ENCODE results near the gene SCAMP2.
A peak's percentile ranks its signal among the peaks of the same experiment; 100 is the strongest.

Gene SCAMP2

DNA sequence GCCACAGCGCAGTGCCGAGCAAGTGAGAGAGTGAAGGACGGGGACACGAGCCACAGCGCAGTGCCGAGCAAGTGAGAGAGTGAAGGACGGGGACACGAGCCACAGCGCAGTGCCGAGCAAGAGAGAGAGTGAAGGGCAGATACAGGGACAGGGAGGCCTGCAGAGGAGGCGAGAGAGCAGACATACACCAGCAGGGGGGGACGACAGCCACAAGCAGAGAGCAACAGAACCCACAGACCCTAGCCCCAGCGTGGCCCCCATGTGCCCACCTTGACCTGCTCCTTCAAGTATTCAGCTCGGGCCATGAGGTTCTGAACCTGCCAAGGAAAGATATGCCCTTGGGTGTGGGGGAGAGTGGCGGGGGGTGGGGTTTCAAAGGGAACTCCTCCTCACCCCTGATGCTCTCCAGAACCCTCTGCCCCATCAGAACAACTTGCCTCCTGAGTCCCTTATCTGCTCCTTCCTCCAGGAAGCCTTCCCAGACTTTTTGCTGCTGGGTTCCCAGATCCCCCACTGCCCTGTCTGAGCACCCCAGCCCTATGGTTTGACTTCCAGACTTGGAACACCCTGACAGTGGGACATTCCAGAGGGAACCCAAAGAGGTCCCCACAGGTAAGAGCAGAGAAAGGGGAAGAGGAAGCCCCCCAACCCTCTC is 35.6 kb downstream of the SCAMP2 start:
- DNase-seq: peak; percentile 61

DNA sequence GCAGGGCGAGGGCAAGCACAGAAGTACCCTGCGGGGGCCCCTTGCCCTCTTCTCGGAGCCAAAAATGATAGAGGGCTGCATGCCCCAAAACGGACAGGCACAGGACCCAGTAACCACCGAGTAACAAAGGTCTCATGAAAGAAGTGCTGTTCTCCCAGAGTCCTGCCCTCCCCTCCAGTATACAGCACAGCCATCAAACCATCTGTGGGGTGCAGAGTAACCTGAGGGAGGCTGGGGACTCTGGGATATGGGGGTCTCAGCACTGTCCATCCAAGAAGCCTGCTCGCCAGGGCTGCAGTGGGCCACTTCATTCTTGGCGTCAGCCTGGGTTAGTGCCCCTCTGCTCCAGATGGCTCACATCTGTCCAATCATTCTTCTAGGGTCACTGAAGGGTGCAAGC is 36.3 kb downstream of the SCAMP2 start:
- no peak for DNase-seq

DNA sequence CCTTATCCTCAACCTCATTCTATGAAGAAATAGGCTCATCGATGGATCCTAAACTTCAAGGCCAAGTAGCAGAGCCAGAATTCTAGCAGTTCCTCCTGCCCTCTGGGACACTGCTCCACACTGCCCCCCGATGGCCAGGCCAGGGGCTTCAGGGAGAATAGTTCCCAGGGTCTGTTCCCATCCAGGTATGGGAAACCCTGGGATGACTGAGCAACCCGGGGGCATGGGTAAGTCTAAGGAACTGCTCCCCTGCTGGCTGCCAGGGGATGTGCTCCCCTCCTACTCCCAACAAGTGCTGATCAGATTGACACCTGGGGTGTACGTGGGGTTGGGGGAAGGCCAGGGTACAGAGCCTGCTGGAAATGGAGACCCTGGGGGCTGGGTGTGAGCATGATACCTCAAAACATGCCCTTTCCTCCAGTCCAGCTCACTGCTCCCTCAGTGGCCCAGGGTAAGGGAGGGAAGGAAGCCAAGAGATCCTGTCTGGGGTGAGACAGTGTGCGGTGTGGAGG is 37.8 kb downstream of the SCAMP2 start:
- DNase-seq: peak; percentile 68

DNA sequence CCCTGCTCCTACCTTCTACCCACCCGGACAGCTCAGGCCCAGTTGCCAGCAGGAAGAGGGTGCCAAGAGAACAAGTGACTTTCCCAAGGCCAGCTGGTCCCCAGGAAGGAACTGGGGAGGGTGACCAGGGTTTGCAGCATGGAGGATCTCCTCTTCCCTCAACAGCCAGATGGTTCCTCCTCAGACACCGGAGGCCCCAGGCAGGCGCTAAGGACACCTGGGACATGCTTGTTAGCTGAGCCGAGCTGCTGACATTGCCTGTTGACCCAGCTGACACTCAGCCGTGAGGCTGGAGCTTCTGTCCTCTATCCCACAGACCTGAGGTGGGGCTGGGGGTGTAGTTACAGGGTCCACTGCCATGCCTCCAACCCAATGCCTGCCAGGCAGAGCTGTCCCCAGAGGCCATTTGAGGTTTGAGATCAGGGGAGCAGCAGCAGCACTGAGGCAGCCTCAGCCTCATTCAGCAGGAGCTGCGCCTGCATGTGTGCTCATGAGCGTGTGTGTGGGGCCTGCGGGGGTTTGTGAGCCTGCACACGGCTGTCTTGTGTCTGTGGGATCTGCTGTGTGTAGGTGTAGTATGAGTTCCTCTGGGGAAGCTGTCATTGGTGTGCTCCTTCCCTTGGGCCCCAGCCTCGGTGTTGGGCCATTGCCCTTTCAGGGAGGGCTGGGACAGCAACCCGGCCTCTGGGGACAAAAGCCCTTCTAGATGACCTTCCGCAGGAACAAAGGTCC is 39.6 kb downstream of the SCAMP2 start:
- DNase-seq: peak; percentile 19

DNA sequence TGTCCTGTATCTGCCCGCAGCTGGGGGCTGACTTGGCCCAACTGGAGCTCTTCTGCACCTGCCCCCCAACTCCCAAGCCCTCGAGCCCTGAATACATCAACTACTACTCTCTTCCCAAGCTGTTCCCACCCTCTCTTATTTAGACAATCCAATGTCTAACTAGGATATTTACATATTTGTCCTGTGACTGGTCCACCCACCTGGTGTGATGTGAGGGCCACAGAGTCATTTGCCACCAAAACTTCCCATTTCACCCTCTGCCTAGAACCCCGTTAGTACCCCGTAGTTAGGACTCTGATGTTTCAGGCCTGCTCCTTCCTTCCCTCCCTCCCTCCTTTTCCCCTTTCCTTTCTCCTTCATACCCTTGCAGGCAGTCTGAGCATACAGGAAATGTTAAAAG is 40.3 kb downstream of the SCAMP2 start:
- DNase-seq: no peak

DNA sequence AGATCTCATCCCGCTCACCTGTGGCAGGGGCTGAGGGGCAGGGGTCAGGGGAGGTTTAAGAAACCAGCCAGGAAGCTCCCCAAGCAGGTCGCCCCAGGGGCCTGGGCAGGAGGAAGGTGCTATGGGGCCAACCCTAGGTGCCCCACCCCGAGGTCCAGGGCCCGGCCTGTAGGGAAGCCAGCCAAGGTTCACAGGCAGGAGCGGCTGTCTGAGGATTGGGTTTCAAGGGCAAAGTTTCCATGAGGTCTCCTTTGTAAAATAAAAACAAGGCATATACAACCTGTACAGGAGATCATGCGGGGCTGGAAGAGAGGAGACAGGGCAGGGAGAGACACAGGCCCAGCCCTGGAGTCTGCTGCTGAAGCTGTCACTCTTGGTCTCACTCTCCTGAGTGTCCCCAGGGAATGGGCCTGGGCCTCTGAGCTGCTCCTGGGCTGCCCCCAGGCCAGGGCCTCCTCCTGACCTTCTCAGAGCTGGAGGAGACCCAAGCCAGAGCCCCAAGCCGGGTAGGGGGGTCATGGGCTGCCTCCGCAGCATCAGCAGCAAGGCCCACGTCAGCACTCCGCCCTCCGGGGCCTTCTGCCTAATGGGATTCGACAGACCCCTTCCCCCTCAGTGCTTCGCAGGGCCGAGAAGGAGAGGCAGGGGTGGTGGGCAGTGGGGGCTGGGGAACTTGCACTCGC is 41.2 kb downstream of the SCAMP2 start:
- DNase-seq: no peak

DNA sequence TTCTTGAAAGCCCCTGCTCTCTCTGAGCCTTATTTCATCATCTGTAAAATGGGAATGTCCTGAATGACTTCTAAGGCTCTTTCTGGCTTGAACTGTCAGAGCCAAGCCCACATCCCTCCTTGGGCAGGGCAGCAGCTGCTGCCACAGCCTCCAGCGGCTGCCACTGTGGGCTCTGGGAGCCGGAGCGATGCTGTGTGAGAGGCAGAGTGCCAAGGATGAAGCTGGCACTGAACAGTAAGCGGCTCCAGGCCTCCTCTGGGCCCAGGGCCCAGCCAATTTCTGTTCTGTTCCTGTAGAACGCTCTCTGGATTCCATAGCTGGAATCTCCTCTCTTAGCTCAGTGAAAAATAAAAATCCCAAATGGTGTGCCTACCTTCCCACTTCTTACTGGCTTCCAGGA is 42.3 kb downstream of the SCAMP2 start:
- DNase-seq: no peak

DNA sequence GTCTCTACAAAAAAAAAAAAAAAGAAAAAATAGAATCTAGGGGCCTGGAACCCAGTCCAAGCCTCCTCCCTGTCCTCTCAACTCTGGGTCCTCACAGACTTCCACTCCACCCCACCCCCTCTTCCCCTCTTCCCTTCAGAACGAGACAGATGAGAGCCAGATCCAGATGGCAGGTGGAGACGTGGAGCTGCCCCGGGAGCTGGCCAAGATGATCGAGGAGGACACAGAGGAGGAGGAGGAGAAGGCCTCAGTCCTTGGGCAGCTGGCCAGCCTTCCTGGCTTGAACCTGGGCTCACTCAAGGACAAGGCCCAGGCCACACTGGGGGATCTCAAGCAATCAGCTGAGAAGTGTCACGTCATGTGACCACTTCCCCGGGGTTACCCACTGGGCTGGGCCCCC is 43.2 kb downstream of the SCAMP2 start:
- DNase-seq: no peak

DNA sequence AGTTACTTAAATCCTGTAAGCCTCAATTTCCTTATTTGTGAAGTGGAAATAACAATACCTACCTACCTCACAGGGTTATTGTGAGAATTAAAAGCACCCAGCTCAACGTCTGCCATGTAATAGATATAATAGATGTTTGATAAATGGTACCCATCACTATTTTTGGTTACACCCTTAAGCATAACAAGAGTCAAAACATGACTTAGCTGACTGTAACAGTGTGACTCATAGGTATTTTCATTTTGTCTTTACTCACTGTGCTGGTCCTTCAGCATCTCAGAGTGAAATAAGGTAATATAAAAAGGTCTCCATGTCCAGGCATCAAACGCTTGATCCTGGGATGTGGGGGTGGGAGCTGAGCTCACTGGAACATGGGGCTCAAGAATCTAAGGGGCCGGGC is 43.7 kb downstream of the SCAMP2 start:
- DNase-seq: no peak

DNA sequence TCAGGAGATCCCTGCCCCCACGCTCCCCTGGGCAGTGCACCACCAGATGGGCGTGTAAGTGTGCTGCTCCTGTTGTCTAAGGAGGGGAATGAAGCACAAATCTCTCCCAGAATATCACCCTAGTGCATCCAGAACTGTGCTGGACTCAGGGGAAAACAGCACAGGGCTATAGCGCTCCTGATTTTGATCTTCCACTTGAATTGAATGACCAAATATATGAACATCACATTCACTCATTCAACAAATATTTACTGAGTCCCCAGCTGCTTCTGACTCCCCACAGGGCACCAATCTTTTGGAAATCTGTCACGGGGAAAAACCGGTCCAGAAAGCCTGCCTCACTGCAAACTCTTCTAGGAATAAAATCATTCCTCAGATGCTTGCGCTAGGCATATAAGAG is 44.3 kb downstream of the SCAMP2 start:
- DNase-seq: no peak

DNA sequence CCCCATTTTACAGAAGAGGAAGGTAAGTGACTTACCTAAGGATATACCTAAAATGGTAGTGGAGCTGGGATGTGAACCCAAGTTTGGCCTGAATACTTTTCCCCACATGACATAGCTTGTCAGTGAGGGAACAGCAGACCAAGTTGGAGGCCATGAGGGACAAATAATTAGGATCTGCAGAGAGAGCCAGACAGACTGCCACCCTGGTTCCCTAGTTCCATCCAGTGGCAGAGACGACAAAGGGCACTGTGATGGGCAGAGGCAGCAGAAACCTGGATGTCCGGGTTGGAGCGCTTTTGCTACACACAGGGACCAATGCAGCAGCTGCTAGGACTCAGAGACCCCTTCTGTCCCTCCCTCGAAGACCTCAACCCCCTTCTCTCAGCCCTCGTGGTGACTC is 45.6 kb downstream of the SCAMP2 start:
- no peak for DNase-seq

DNA sequence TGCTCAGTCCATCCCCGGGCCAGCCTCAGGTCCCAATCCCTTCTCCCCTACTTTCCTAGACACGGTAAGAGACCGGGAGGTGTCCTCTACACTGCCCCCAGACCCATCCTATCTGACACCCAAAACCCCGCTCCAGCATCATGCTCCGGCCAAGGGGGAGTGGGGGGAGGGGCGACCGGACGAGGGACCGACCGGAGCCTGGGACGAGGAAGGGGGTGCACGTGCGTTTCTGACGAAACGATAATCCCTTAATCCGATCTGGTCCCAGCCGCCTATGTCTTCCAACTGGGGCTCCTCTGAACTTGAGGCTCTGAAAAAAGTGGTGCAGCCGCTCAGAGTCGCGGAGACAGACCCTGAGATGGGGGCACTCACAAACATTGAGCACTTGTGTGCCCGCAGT is 46.2 kb downstream of the SCAMP2 start:
- no peak for DNase-seq

DNA sequence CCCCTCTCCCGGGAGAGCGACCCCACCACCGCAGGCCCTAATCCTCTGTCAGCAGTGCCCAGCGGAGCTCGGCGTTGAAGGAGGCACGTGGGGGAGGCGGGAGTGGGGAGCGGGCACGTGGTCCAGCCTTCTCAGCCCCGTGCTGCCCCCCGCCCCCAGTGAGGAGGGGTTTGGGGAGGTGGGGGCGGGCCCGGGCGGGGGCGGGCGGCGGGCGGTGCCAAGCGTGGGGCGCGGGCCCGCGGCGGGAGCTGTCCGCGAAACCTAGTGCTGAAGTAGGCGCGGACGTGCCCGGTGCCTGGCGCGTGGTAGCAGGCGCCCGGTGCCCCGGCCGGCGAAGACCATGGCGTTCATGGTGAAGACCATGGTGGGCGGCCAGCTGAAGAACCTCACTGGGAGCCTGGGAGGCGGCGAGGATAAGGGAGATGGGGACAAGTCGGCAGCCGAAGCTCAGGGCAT is 46.8 kb downstream of the SCAMP2 start, which contains the start of gene CPLX3:
TSS of gene CPLX3 (plus strand) at position 264 of the 456 bp plus-strand sequence. CDS start at position 341, 77 bp downstream.
- DNase-seq: peak; percentile 66

DNA sequence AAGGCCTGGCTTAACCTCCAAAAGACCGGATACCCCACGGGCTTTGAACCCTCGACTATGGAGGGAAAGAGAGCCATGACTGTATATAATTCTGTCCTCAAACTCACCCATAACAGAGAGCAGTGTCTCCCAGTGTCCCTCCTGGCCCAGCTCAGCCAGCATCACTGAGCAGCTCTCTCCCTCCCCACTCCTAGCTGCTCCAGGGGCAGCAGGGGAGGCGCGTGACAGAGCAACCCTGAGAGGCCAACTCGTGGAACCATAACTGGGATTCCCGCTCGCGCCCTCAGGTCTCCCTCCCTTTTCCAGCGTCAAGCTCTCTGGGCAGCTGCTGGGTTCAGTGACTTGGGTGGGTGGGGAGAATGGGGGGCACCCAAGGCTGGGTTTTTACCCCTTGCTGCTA is 47.3 kb downstream of the SCAMP2 start:
- no peak for DNase-seq

DNA sequence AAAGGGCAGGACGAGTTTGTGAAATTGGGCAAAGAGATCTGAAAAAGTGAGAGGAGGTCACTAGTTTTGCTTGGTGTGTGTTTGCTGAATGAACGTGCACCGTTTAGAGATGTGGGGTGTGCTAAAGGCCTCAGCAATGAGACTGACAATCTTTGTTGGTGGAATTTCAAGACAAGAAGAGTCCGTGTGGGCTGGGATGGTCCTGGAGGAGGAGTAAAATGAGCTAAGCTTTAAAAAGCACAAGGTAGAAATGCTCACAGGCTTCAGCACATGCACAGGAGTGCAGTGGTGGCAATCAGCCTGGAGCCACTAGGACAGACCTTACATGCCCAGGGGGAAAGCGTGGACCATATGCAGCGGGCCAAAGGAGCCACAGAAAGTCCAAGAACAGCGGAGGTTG is 48.2 kb downstream of the SCAMP2 start:
- no peak for DNase-seq

DNA sequence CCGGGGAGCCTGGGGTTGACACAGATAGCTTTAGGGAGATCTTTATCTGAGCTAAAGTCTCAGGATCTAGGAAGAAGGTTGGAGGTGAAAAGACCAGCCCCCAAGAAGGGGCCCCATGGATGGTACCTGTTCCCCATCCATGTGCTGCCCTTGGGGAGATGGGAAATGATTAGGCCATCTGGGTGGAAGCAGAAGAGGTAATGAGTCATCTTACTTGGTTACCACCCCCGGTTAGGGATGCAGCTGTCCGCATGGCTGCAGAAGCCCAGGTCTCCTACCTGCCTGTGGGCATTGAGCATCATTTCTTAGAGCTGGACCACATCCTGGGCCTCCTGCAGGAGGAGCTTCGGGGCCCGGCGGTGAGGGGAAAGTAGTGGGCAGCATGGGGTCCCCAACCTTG is 49.8 kb downstream of the SCAMP2 start:
- no peak for DNase-seq

DNA sequence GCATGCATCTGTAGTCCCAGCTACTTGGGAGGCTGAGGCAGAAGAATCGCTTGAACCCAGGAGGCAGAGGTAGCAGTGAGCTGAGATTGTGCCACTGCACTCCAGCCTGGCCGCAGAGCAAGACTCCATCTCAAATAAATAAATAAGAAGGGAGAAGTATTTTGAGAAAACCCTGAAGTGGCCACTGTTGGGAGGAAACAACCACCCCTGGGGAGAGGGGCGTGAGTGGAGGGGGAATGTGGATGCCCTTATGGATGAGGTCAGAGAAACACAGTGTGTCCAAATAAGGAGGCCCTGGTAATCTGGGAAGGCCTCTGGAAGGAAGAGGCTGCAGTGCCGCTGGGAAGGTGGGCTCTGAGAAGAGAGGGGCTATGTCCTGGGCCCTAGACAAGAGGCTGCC is 50.9 kb downstream of the SCAMP2 start:
- DNase-seq: no peak

DNA sequence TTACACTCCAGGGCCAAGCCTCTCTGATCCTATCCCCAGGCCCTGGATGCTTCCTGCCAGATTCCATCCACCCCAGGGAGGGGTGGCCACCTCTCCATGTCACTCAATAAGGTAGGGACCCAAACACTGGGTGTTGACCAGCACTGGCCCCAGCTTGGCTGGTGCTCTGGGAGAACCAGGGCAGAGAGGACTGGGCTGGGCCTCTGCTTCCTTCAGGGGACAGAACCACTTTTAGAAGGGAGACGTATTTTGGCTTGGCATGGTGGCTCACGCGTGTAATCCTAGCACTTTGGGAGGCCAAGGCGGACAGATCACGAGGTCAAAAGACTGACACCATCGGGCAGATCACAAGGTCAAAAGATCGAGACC is 51.4 kb downstream of the SCAMP2 start:
- no peak for DNase-seq

DNA sequence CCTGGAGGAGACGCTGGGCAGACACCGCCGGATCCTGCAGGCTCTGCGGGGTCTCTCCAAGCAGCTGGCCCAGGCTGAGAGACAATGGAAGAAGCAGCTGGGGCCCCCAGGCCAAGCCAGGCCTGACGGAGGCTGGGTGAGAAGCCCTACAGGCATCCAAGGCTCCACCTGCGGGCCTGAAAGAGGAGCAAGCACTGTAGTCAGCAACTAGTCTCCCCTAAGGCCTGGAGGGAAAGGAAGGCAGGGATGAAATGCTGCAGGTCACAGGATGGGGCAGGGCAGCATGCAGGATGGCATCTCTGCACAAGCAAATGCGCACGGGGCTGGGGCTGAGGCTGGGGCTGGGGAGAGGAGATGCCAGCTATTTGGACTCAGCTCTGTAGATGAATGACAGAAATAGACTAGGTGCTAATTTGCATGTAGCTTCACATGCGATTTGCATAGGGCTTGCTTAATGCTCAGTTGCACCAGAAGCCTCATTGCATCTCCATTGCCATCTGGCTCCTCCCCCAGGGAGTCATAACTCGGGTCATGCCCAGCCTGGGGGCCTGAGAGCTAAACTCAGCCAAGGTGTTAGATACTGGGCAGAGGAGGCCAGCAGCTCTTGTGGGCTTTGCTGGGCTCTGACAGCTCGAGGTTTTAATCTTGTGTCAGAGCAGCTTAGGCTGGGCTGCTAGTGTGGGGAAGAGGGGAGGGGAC is 51.9 kb downstream of the SCAMP2 start:
- DNase-seq: no peak

DNA sequence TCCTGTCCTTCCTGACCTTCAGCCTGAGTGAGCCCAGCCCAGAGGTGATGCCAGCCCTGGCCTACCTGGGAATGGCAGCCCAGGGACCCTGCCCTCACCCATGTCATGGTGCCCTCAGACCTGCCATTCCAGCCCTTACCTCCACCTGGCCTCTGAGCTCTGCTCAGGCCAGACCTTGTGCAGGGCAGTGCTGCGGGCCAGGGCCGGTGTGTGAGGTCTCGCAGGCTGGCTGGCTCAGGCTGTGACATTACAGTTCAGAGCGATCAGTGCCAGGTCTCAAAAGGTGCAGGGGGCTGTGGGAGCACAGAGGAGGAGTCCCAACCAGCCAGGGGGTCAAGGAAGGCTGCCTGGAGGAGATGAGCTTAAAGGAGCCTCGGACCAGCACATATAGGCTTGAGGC is 53.1 kb downstream of the SCAMP2 start:
- no peak for DNase-seq

DNA sequence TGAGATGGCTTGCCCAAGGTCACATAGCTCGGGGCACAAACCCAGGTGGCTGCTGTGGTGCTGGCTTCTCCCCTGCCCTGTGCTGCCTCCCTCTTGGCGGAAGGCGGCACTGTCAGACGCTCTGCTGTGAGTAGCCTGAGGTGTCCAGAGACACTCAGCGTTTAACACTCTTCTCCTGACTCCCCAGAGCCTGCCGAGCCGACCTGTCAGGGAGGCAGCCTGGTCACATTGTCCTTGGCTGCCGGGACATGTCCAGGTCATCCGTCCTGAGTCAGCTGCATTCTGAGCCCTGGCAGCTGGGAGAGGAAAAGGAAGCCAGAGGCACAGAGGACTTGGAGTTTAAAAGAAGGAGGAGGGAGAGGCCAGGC is 55.8 kb downstream of the SCAMP2 start:
- DNase-seq: no peak

DNA sequence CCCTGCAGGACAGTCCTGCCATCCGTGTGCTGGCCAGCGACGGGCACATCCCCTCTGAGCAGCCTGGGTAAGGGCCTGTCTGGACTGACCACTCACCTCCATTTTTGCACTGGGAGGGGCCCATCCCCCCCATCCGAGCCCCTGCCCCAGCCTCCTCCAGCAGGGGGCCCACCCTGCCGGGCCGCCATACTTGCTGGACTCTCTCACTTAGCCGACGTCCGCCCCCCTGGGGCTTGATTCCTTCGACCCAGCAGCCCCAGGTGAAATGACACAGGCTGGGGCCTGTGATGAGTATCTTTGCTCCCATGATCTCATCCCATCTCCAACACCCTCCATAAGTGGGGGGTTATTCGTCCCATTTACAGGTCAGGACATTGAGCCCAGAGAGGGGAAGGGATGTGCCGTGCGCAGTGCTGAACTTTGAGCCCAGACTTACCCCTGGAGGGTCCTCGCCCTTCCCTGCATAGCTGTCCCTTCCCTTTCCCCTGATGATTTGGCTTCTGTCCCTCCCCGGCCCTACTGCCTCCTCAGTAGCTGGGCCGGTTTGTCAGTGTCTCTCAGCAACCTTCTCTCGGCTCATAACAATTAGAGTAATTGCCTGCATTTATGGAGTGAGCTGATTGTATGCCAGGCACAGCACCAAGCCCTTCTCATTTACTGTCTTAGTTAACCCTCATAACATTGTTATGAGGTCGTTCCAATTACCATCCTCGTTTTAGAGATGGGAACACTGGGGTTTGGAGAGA is 56.4 kb downstream of the SCAMP2 start:
- DNase-seq: no peak

DNA sequence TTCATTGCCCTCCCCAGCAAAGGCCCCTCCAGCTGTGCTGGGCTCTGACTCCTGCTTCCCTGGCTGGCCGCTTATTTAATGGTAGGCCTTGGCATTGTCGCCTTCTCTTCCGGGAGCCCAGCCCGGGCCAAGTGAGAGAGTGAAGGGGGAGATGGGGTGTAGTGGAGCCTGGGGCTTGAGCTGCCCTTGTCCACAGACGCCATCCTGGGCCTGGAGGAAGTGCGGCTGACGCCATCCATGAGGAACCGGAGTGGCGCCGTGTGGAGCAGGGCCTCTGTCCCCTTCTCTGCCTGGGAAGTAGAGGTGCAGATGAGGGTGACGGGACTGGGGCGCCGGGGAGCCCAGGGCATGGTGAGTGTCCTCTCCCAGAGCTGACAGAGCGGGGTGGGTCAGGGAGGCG is 57.2 kb downstream of the SCAMP2 start:
- DNase-seq: no peak

Data from hematopoietic multipotent progenitor cell treated with erythropoietin and hydrocortisone succinate and interleukin-3 and kit ligand, for 4 days (in vitro differentiated cells).